ENCODE results near the gene OBSL1. TPM values are rescaled to one million over a fixed set of nuclear protein-coding genes. Genes with fewer than 3 reads are reported as not detected.

The OBSL1 gene
- total RNA-seq, 1 experiment from 2014 or later: 23.1 TPM

- TF ChIP-seq CTCF (conservative IDR thresholded peaks at IDR 0.05; ENCODE audit: low read depth, low read length) (no peak), EZH2 (IDR thresholded peaks at IDR 0.05; ENCODE audit: borderline replicate concordance, low read depth, low read length, poor library complexity, severe bottlenecking) (no peak)
- Histone ChIP-seq H3K27ac (ENCODE audit: low read depth, low read length, poor library complexity, severe bottlenecking) (no peak overlapping the region), H3K36me3 (ENCODE audit: insufficient read depth, low read length, poor library complexity, severe bottlenecking) (no peaks in the 10 kb centered on the region), H3K9me3 (ENCODE audit: low read depth, low read length, poor library complexity, severe bottlenecking) (no peaks in the 10 kb centered on the region), H3K4me1 (ENCODE audit: insufficient read depth, low read length, poor library complexity, severe bottlenecking) (peaks cover 17% of the 10 kb centered on the region), H3K27me3 (replicated peaks; ENCODE audit: insufficient read depth, low read depth, low read length, poor library complexity) (no peaks in the 10 kb centered on the region), H3K4me3 (ENCODE audit: low read depth, low read length, poor library complexity, severe bottlenecking) (no peak overlapping the region)
- POLR2A ChIA-PET (ENCODE audit: low non-redundant PET): interaction anchor here (0.7 kb wide), 1 partner anchor 26 kb away, joined by 3 read pairs; no protein-coding TSS in a partner anchor
- CTCF ChIA-PET: interaction anchor here (1.2 to 5.1 kb wide), 3 partner anchors 17 to 123 kb away, joined by 3 to 31 read pairs (median 5); a partner anchor contains a TSS
- intact Hi-C loops (cut with micrococcal nuclease; ENCODE audit: unreplicated experiment): no loop called here
- no TSS peak for BruUV-seq (replicated peaks)
- no peak for DNase-seq (ENCODE audit: low spot score)
Measured at GRCh38 chr2:219526320-219527075, 44.8 kb downstream of the OBSL1 start.

- DNase-seq (ENCODE audit: low spot score): no peak
- ChIA-PET CTCF (interaction anchor here (1.2 to 5.1 kb wide), 2 partner anchors 16 to 31 kb away, joined by 3 to 31 read pairs; a partner anchor contains a TSS), POLR2A (ENCODE audit: low non-redundant PET) (interaction anchor here (0.7 kb wide), 1 partner anchor 27 kb away, joined by 3 read pairs; no protein-coding TSS in a partner anchor)
- Histone ChIP-seq H3K4me1 (ENCODE audit: insufficient read depth, low read length, poor library complexity, severe bottlenecking) (peaks cover 25% of the 10 kb centered on the region), H3K27ac (ENCODE audit: low read depth, low read length, poor library complexity, severe bottlenecking) (no peak overlapping the region), H3K9me3 (ENCODE audit: low read depth, low read length, poor library complexity, severe bottlenecking) (no peaks in the 10 kb centered on the region), H3K4me3 (ENCODE audit: low read depth, low read length, poor library complexity, severe bottlenecking) (no peak overlapping the region), H3K36me3 (ENCODE audit: insufficient read depth, low read length, poor library complexity, severe bottlenecking) (no peaks in the 10 kb centered on the region), H3K27me3 (replicated peaks; ENCODE audit: insufficient read depth, low read depth, low read length, poor library complexity) (no peaks in the 10 kb centered on the region)
- intact Hi-C loops (cut with micrococcal nuclease; ENCODE audit: unreplicated experiment): no loop called here
- TF ChIP-seq EZH2 (IDR thresholded peaks at IDR 0.05; ENCODE audit: borderline replicate concordance, low read depth, low read length, poor library complexity, severe bottlenecking): no peak
- BruUV-seq (replicated peaks): no TSS peak
Measured at GRCh38 chr2:219525533-219526232, 45.7 kb downstream of the OBSL1 start.

- Histone ChIP-seq H3K9me3 (ENCODE audit: low read depth, low read length, poor library complexity, severe bottlenecking) (no peaks in the 10 kb centered on the region), H3K27me3 (replicated peaks; ENCODE audit: insufficient read depth, low read depth, low read length, poor library complexity) (no peaks in the 10 kb centered on the region), H3K4me1 (ENCODE audit: insufficient read depth, low read length, poor library complexity, severe bottlenecking) (peaks cover 30% of the 10 kb centered on the region), H3K27ac (ENCODE audit: low read depth, low read length, poor library complexity, severe bottlenecking) (no peak overlapping the region), H3K36me3 (ENCODE audit: insufficient read depth, low read length, poor library complexity, severe bottlenecking) (no peaks in the 10 kb centered on the region), H3K4me3 (ENCODE audit: low read depth, low read length, poor library complexity, severe bottlenecking) (no peak overlapping the region)
- POLR2A ChIA-PET (ENCODE audit: low non-redundant PET): no interaction called here
- intact Hi-C loops (cut with micrococcal nuclease; ENCODE audit: unreplicated experiment): loop anchor here (5.0 kb wide), 1 partner anchor 48 kb away; no protein-coding TSS in a partner anchor
- TF ChIP-seq EZH2 (IDR thresholded peaks at IDR 0.05; ENCODE audit: borderline replicate concordance, low read depth, low read length, poor library complexity, severe bottlenecking) (no peak), CTCF (conservative IDR thresholded peaks at IDR 0.05; ENCODE audit: low read depth, low read length) (no peak)
- CTCF ChIA-PET: interaction anchor here (5.1 kb wide), 1 partner anchor 30 kb away, joined by 31 read pairs; a partner anchor contains a TSS
- no peak for DNase-seq (ENCODE audit: low spot score)
- no TSS peak for BruUV-seq (replicated peaks)
Measured at GRCh38 chr2:219524817-219525216, 46.5 kb downstream of the OBSL1 start.
